HepG2 (cell line): ENCODE measurements around the gene SRRM3. TPM values are rescaled to one million over a fixed set of nuclear protein-coding genes. Genes with fewer than 3 reads are reported as not detected.

Source experiments
- AKNA ChIP-seq: sonication (generic); formaldehyde crosslinking; IDR thresholded peaks from 2 replicates; pipeline ENCODE4 v1.4.0; 2020; ENCODE audit warnings: missing genetic modification reagents, borderline replicate concordance
- ARNT ChIP-seq: fragments of 450-650 bp; IDR thresholded peaks from 2 replicates; pipeline ENCODE4 v1.6.1; 2017
- DZIP1 ChIP-seq: sonication (generic); formaldehyde crosslinking; IDR thresholded peaks from 2 replicates; pipeline ENCODE4 v1.5.0; 2020; ENCODE audit warnings: mild to moderate bottlenecking, missing genetic modification reagents
- FUBP1 ChIP-seq: sonication (generic); formaldehyde crosslinking; IDR thresholded peaks from 2 replicates; pipeline ENCODE4 v1.5.1; 2020; ENCODE audit warnings: missing genetic modification reagents, mild to moderate bottlenecking, borderline replicate concordance
- GMEB1 ChIP-seq: sonication (generic); formaldehyde crosslinking; IDR thresholded peaks from 2 replicates; pipeline ENCODE4 v1.5.1; 2020; ENCODE audit warnings: missing genetic modification reagents, mild to moderate bottlenecking, borderline replicate concordance
- NR3C1 ChIP-seq: sonication (generic); formaldehyde crosslinking; IDR thresholded peaks from 2 replicates; pipeline ENCODE4 v1.4.0; 2020; ENCODE audit warnings: missing genetic modification reagents
- ZBTB14 ChIP-seq: sonication (generic); formaldehyde crosslinking; IDR thresholded peaks from 2 replicates; pipeline ENCODE4 v1.4.0; 2020; ENCODE audit warnings: missing genetic modification reagents
- ZBTB2 ChIP-seq: sonication (generic); formaldehyde crosslinking; IDR thresholded peaks from 2 replicates; pipeline ENCODE4 v1.8.0; 2022; ENCODE audit warnings: low read depth, missing genetic modification reagents
- ZNF180 ChIP-seq: sonication (generic); formaldehyde crosslinking; IDR thresholded peaks from 2 replicates; pipeline ENCODE4 v1.4.0; 2020; ENCODE audit warnings: low read depth, missing genetic modification reagents, borderline replicate concordance
- ZSCAN29 ChIP-seq: sonication (generic); formaldehyde crosslinking; conservative IDR thresholded peaks from 2 replicates; pipeline ENCODE4 v1.4.0; 2020; ENCODE audit warnings: mild to moderate bottlenecking, missing genetic modification reagents
- polyA plus RNA-seq, 8 experiments: library from polyadenylated mRNA; depleted of rRNA in 3 of 8; stranded (reverse) in 7 of 8; unstranded in 1 of 8; fragments of >200 nt; fragmentation: Illumina TruSeq in 4 of 8; extraction: Trizol in 4 of 8; gene quantifications; 2 replicates each; pipeline versions ENCODE4 v1.2.1 to v1.2.3, GENCODE V29; 2011 to 2016; ENCODE audit warnings: low read depth in 4 of 8, missing spikeins in 1 of 8, mixed read lengths in 1 of 8; ENCODE audit not compliant: insufficient read depth in 1 of 8
- total RNA-seq, 5 experiments: library from RNA; depleted of rRNA; stranded (reverse); fragments of >200 nt; fragmentation: Illumina TruSeq; extraction: Trizol; gene quantifications; 2 replicates each; pipeline ENCODE4 v1.2.3, GENCODE V29; 2016; ENCODE audit warnings: low read depth in 1 of 5

The SRRM3 gene
- total and polyA plus RNA-seq, 2 of the 13 experiments (the other 11 are each of a cell fraction or from before 2014, with no cell fraction given) = 0.13 to 0.54 TPM

GRCh38 chr7:76201732-76202665, at the start of gene SRRM3 (continued):
- TF ChIP-seq ZBTB14 (CRISPR knock-in tag) = no peak
- peak; percentile 91 for TF ChIP-seq ZBTB2 (CRISPR knock-in tag)
- no peak for TF ChIP-seq ARNT
- 0 out of 2 replicates have a peak, but pooled peaks have one; percentile 57 for TF ChIP-seq ZNF180 (CRISPR knock-in tag)
- TF ChIP-seq GMEB1 (CRISPR knock-in tag) = no peak
- TF ChIP-seq NR3C1 = no peak
- peak; percentile 91; the same call in 1 of the 2 replicates for TF ChIP-seq DZIP1
- TF ChIP-seq AKNA = no peak
- no peak for TF ChIP-seq FUBP1 (CRISPR knock-in tag)
- TF ChIP-seq ZSCAN29 (CRISPR knock-in tag) = no peak
